Measurements from ENCODE around the gene AP2A1.
A peak's percentile ranks its signal among the peaks of the same experiment; 100 is the strongest.

AP2A1 gene

DNA sequence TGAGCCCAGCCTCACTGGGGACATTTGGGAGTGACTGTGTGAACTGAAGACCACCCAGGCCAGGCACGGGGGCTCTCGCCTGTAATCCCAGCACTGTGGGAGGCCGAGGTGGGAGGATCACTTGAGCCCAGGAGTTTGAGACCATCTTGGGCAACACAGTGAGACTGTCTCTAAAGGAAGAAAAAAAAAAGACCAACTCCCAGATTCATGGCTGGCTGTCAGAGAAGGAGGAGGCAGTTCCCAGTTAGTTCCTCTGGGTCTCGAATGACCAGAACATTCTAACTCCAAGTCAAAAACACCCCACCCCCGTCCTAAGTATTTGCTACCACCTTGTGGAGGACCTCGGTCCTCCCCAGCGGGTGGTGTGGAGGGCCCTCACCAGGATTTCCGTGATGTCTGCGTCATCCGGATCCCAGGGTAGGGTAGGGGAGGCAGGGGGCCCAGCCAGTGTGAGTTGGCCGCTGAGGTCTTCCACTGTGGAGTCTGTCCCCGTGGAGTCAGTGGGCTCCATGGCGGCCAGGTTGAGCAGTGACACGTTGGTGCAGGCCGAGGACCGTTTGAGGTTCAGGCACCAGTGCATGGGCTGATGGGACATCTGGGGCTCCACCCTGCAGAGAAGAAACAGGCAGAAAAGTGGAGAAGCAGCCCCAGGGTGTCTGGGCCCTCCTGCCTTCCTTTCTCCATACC, 5.0 kb upstream of the AP2A1 start:
- 0 out of 22 replicates have a peak, but pooled peaks cover 0 to under 1% (median 0%) of the 10 kb centered on the region in 11 experiments for H3K9me3 ChIP-seq (replicated peaks in 1 of 11)
- no peak for TF ChIP-seq Cebpa-rat (IDR thresholded peaks at IDR 0.05)
- H3K4me1 ChIP-seq = peaks cover 7 to 13% (median 8%) of the 10 kb centered on the region in 10 experiments
- H3K4me2 ChIP-seq = no peak overlapping the region
- H4K20me1 ChIP-seq = no peaks in the 10 kb centered on the region
- H3K36me3 ChIP-seq = no peaks in the 10 kb centered on the region
- H3K9ac ChIP-seq = peak overlapping the region in 1 of 11 experiments; percentile 6; a peak in 2 of 22 replicates
- H3K4me3 ChIP-seq = no peak overlapping the region
- no peak overlapping the region for H3K27ac ChIP-seq
- H3K27me3 ChIP-seq = no peaks in the 10 kb centered on the region; a peak in 1 of 22 replicates

DNA sequence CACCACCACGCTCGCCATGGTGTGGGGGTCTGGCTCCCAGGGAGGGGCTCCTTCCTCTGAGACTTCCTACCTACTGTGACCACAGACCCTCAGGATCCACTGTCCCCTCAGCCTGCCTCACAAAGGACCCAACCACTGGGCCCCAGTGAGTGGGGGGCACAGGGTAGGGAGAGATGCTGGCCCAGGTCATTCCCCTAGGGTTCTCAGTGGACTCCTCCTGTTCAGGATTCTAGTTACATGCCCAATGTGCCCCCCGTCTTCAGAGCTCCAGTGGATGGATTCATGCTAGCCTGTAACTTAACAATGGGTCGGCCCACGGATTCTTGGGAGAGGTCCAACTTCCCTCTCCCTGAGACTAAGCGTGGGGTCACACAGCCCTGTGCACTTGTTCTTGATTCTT, 3.6 kb upstream of the AP2A1 start, which contains the start of gene TSKS:
TSS of gene TSKS (minus strand) at position 77 of the 400 bp plus-strand sequence. CDS start at position 18, 59 bp downstream.
- no peak within 1 kb of the TSS for H3K27ac ChIP-seq
- H3K4me1 ChIP-seq = peaks cover 14 to 18% (median 17%) of the 10 kb centered on the region in 10 experiments
- no peak within 1 kb of the TSS for H3K4me2 ChIP-seq
- H4K20me1 ChIP-seq = peaks cover 0 to 10% (median 8%) of the 10 kb centered on the region in 11 experiments; a peak in 11 of 22 replicates
- no peak within 1 kb of the TSS for H3K4me3 ChIP-seq
- no peak within 1 kb of the TSS; a peak in 1 of 22 replicates for H3K9ac ChIP-seq
- no peaks in the 10 kb centered on the region; a peak in 1 of 22 replicates for H3K27me3 ChIP-seq
- TF ChIP-seq Cebpa-rat (IDR thresholded peaks at IDR 0.05) = no peak
- no peaks in the 10 kb centered on the region for H3K9me3 ChIP-seq (replicated peaks in 1 of 11)
- H3K36me3 ChIP-seq = 0 out of 22 replicates have a peak, but pooled peaks cover 0 to 2% (median 0%) of the 10 kb centered on the region in 11 experiments

DNA sequence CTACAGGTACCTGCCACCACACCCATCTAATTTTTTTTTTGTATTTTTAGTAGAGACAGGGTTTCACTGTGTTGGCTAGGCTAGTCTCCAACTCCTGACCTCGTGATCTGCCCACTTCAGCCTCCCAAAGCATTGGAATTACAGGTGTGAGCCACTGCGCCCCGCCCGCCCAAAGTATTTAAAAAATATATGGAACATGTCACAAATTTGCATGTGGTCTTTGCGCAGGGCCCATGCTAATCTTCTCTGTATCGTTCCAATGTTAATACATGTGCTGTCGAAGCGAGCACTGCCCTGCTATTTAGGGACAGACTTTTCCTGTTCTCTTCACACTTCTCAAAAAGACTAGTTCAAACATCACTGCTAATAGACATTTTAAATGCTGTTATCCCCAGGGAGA, 2.5 kb upstream of the AP2A1 start:
- Histone ChIP-seq H4K20me1 (peaks cover 0 to 20% (median 13%) of the 10 kb centered on the region in 11 experiments; a peak in 12 of 22 replicates), H3K27ac (no peak overlapping the region), H3K9me3 (replicated peaks in 1 of 11) (no peaks in the 10 kb centered on the region), H3K4me3 (no peak overlapping the region), H3K9ac (no peak overlapping the region), H3K4me2 (no peak overlapping the region), H3K27me3 (no peaks in the 10 kb centered on the region), H3K4me1 (peaks cover 20 to 28% (median 24%) of the 10 kb centered on the region in 10 experiments), H3K36me3 (0 out of 22 replicates have a peak, but pooled peaks cover 0 to 8% (median 0%) of the 10 kb centered on the region in 11 experiments)
- TF ChIP-seq Cebpa-rat (IDR thresholded peaks at IDR 0.05) = no peak

DNA sequence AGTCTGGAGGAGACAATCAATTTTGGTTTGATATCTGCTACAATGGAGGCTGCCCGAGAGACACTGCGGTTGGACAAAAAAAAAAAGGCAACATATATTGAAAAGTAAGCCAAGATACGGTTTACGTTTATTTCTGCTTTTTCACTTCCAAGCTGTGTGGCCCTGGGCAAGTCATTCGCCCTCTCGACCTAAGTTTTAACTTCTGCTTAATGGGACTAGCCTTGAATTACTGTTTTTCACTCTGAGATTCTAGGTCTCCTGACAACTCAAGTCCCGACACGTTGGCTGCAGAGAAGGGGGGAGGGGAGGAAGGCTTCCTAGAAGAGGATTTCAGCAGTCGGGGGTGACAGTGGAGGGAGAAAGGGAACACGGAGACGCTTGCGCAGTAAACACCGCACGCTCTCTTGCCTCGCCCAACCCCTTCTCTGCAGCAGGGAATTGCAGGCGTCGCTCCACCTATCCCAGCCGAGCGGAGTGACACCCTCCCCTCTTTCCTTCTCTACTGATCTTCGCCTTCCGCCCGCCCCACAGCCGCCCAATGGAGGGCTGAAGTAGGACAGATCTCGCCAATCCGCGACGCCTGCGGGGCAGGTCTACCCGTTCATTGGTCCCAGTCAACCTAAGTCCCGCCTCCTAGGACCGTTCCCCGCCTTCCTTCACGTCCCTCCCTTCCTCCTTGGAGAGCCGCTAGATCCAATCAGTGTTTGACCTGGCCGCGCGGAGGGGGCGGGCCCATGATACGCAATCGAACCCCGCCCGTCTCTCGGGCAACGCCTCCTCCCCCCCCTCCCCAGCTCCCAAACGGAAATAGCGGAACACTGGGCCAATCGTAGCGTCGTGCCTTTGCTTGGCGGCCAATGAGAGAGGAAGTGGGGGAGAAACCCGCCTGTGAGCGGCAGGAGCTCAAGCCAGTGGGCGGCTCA, 533 bp upstream of the AP2A1 start:
- TF ChIP-seq Cebpa-rat (IDR thresholded peaks at IDR 0.05) = no peak
- Histone ChIP-seq H3K27ac (peak overlapping the region; percentile 49 to 83 (median 78); a peak in 21 of 22 replicates), H3K4me2 (peak overlapping the region; percentile 46 to 73 (median 61)), H3K4me1 (peaks cover 20 to 32% (median 24%) of the 10 kb centered on the region in 10 experiments), H3K9ac (peak overlapping the region; percentile 56 to 77 (median 70)), H4K20me1 (peaks cover 6 to 38% (median 30%) of the 10 kb centered on the region in 11 experiments; a peak in 14 of 22 replicates), H3K27me3 (no peaks in the 10 kb centered on the region), H3K4me3 (peak overlapping the region; percentile 40 to 84 (median 52)), H3K36me3 (peaks cover 0 to 19% (median 11%) of the 10 kb centered on the region in 11 experiments; a peak in 9 of 22 replicates), H3K9me3 (replicated peaks in 1 of 11) (no peaks in the 10 kb centered on the region)

DNA sequence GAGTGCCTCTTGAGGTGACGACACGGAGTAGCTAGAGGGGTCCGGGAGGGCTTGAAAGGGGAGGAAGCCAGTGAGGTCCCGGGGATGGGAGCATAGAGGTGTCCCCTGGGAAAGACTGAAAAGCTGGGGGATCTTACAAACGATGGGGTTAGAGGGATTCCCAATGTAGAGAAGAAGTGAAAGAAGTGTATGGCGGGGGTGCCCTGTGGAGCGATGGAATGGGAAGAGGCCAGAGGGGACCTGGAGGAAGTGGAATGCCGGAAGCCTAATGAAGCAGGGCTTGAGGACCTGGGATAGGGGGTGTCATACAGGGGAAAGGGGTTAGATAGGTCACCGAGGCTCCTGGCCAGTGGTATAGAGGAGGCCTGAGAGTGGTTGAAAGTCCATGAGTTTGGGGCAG, 580 bp downstream of the AP2A1 start:
- peak overlapping the region; percentile 90 to 100 (median 98) for H3K4me2 ChIP-seq
- peak overlapping the region; percentile 59 to 84 (median 78) for H3K27ac ChIP-seq
- peak overlapping the region; percentile 75 to 95 (median 90) for H3K9ac ChIP-seq
- H3K9me3 ChIP-seq (replicated peaks in 1 of 11) = no peaks in the 10 kb centered on the region
- H4K20me1 ChIP-seq = peaks cover 6 to 49% (median 32%) of the 10 kb centered on the region in 11 experiments; a peak in 14 of 22 replicates
- peaks cover 0 to 26% (median 16%) of the 10 kb centered on the region in 11 experiments; a peak in 10 of 22 replicates for H3K36me3 ChIP-seq
- H3K27me3 ChIP-seq = no peaks in the 10 kb centered on the region
- H3K4me1 ChIP-seq = peaks cover 20 to 32% (median 24%) of the 10 kb centered on the region in 10 experiments
- peak overlapping the region; percentile 75 to 93 (median 84) for H3K4me3 ChIP-seq
- no peak for TF ChIP-seq Cebpa-rat (IDR thresholded peaks at IDR 0.05)

DNA sequence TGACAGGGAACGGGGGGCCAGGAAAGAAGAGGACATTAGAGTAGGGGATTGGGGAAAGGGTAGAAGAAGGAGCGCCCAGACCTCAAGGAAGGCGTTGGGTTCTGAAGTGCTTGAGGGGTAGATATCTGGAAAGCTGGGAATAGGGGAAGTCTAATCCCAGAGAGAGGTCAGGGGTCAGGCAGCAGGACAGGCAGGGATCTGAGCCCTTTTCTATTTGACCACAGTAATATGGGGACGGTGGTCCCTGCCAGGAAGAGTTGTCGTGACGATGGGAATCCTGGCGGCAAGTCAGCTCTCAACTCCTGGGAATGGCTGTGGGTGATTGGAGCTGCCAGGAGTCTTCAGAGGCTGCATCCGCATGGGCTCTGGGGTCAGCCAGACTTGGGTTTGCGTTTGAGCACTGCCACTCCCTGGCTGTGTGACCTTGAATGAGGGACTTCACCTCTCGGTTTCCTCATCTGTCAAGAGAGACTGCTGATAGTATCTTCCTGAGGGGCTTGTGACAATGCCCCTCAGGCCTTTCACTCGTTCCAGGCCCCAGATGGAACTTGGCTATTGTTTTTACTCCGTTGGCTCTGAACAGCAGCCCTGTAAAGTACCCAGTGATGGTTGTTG, 1.3 kb downstream of the AP2A1 start:
- peak overlapping the region; percentile 75 to 95 (median 90) for H3K9ac ChIP-seq
- peaks cover 0 to 31% (median 16%) of the 10 kb centered on the region in 11 experiments; a peak in 14 of 22 replicates for H3K36me3 ChIP-seq
- peak overlapping the region; percentile 59 to 84 (median 78); a peak in 16 of 22 replicates for H3K27ac ChIP-seq
- no peaks in the 10 kb centered on the region for H3K9me3 ChIP-seq (replicated peaks in 1 of 11)
- no peaks in the 10 kb centered on the region for H3K27me3 ChIP-seq
- H3K4me1 ChIP-seq = peaks cover 20 to 33% (median 24%) of the 10 kb centered on the region in 10 experiments
- no peak for TF ChIP-seq Cebpa-rat (IDR thresholded peaks at IDR 0.05)
- H4K20me1 ChIP-seq = peaks cover 6 to 55% (median 35%) of the 10 kb centered on the region in 11 experiments; a peak in 16 of 22 replicates
- H3K4me3 ChIP-seq = peak overlapping the region; percentile 75 to 93 (median 84)
- H3K4me2 ChIP-seq = peak overlapping the region; percentile 90 to 100 (median 98)

DNA sequence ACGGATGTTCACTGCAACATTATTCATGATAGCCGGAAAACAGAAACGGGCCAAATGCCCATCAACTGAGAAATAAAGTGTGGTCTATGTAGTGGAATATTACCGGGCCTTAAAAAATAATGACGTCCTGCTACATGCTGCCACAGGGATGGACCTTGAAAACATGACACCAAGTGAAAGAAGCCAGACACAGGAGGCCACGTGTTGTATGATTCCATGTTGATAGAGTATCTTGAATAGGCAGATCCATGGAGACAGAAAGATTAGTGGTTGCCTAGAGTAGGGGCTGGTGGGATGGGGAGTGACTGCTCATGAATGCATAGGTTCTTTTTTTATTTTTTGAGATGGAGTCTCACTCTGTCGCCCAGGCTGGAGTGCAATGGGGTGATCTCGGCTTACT, 3.7 kb downstream of the AP2A1 start:
- Histone ChIP-seq H3K4me2 (no peak overlapping the region), H3K9me3 (replicated peaks in 1 of 11) (no peaks in the 10 kb centered on the region), H3K36me3 (peaks cover 10 to 54% (median 31%) of the 10 kb centered on the region in 11 experiments; a peak in 18 of 22 replicates), H3K9ac (no peak overlapping the region), H3K27me3 (no peaks in the 10 kb centered on the region), H4K20me1 (peaks cover 14 to 80% (median 56%) of the 10 kb centered on the region in 11 experiments; a peak in 18 of 22 replicates), H3K4me1 (peaks cover 17 to 40% (median 21%) of the 10 kb centered on the region in 10 experiments), H3K4me3 (no peak overlapping the region), H3K27ac (no peak overlapping the region)
- TF ChIP-seq Cebpa-rat (IDR thresholded peaks at IDR 0.05) = no peak

DNA sequence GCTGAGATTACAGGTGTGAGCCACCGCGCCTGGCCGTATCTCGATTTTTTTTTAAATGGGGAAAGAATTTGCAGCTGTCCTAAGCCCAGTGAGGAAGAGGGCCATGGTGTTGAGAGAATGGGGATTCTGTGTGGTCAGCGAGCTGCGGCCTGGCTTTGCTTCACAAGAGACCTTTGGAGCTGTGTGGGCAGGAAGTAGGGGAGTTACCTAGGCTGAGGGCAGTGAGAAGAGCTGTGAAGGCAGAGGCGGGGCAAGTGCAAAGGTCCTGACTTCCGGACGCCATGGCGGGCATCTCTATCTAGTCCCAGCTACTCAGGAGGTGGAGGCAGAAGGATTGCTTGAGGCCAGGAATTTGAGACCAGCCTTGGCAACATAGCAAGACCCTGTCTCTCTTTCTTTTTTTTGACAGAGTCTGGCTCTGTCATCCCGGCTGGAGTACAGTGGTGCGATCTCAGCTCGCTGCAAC, 4.9 kb downstream of the AP2A1 start:
- Histone ChIP-seq H3K27ac (no peak overlapping the region), H3K4me3 (no peak overlapping the region), H3K9ac (no peak overlapping the region), H3K4me1 (peaks cover 12 to 35% (median 17%) of the 10 kb centered on the region in 10 experiments), H3K9me3 (replicated peaks in 1 of 11) (no peaks in the 10 kb centered on the region), H3K4me2 (no peak overlapping the region), H3K27me3 (no peaks in the 10 kb centered on the region), H3K36me3 (peaks cover 17 to 65% (median 43%) of the 10 kb centered on the region in 11 experiments; a peak in 18 of 22 replicates), H4K20me1 (peaks cover 25 to 92% (median 67%) of the 10 kb centered on the region in 11 experiments; a peak in 18 of 22 replicates)
- no peak for TF ChIP-seq Cebpa-rat (IDR thresholded peaks at IDR 0.05)

Data from BLaER1 treated with 17β-estradiol and CSF1 and Interleukin-3, amounts not matched to agents 10 nM and 100 nM (cell line).